ENCODE results near the gene ZNF839.

Gene ZNF839

GRCh38 chr14:102314242-102315011, 5.1 kb upstream of the ZNF839 start (continued):
- TF ChIP-seq ZNF398 (tag by site-specific recombination; IDR thresholded peaks at IDR 0.05) (peak; percentile 60; the same call in 1 of the 2 replicates), ZNF843 (tag by site-specific recombination; IDR thresholded peaks at IDR 0.05) (peak; percentile 62; the same call in 1 of the 2 replicates), ATF2 (tag by site-specific recombination; IDR thresholded peaks at IDR 0.05; ENCODE audit: low read depth) (peak; percentile 56; the same call in 1 of the 2 replicates), ZNF747 (tag by site-specific recombination; IDR thresholded peaks at IDR 0.05) (no peak), ZBTB8A (tag by site-specific recombination; IDR thresholded peaks at IDR 0.05) (peak; percentile 88), ZEB2 (tag by site-specific recombination; IDR thresholded peaks at IDR 0.05) (peak; percentile 96), ZNF585B (tag by site-specific recombination; IDR thresholded peaks at IDR 0.05) (no peak), ZNF521 (tag by site-specific recombination; IDR thresholded peaks at IDR 0.05) (no peak), KLF8 (tag by site-specific recombination; IDR thresholded peaks at IDR 0.05) (peak; percentile 84; the same call in 1 of the 2 replicates), ZNF626 (tag by site-specific recombination; IDR thresholded peaks at IDR 0.05) (no peak), ZNF48 (tag by site-specific recombination; IDR thresholded peaks at IDR 0.05) (no peak), ZNF19 (tag by site-specific recombination; IDR thresholded peaks at IDR 0.05; ENCODE audit: low read depth) (no peak), ZNF202 (tag by site-specific recombination; IDR thresholded peaks at IDR 0.05; ENCODE audit: borderline replicate concordance) (no peak), ZNF76 (tag by site-specific recombination; IDR thresholded peaks at IDR 0.05; ENCODE audit: borderline replicate concordance, low read depth) (peak; percentile 68), ZNF175 (tag by site-specific recombination; IDR thresholded peaks at IDR 0.05) (no peak), ZNF785 (tag by site-specific recombination; IDR thresholded peaks at IDR 0.05) (peak; percentile 91; the same call in 1 of the 2 replicates), ZFHX2 (tag by site-specific recombination; conservative IDR thresholded peaks at IDR 0.05) (peak; percentile 87), ZNF473 (tag by site-specific recombination; IDR thresholded peaks at IDR 0.05) (no peak), PRDM10 (tag by site-specific recombination; IDR thresholded peaks at IDR 0.05) (peak; percentile 44; the same call in 1 of the 2 replicates), ZFP69B (tag by site-specific recombination; IDR thresholded peaks at IDR 0.05) (peak; percentile 55; the same call in 1 of the 2 replicates), BCL11A (tag by site-specific recombination; IDR thresholded peaks at IDR 0.05; ENCODE audit: low read depth) (peak; percentile 53; the same call in 1 of the 2 replicates), ZNF324 (tag by site-specific recombination; IDR thresholded peaks at IDR 0.05) (no peak), ZBTB17 (tag by site-specific recombination; IDR thresholded peaks at IDR 0.05) (peak; percentile 88), ZNF394 (tag by site-specific recombination; IDR thresholded peaks at IDR 0.05; ENCODE audit: borderline replicate concordance) (peak; percentile 50; the same call in 1 of the 2 replicates), ZSCAN30 (tag by site-specific recombination; IDR thresholded peaks at IDR 0.05) (peak; percentile 78; the same call in 1 of the 2 replicates), ZNF132 (tag by site-specific recombination; IDR thresholded peaks at IDR 0.05; ENCODE audit: borderline replicate concordance) (no peak), ZNF302 (tag by site-specific recombination; IDR thresholded peaks at IDR 0.05; ENCODE audit: low read depth) (no peak), ZSCAN23 (tag by site-specific recombination; IDR thresholded peaks at IDR 0.05) (no peak), ZBTB6 (tag by site-specific recombination; IDR thresholded peaks at IDR 0.05) (peak; percentile 68; the same call in 1 of the 2 replicates), ZNF514 (tag by site-specific recombination; IDR thresholded peaks at IDR 0.05) (no peak), YY1 (tag by site-specific recombination; IDR thresholded peaks at IDR 0.05) (peak; percentile 55; the same call in 1 of the 2 replicates)
